K562 (cell line): ENCODE measurements around the gene CAPZA1. TPM values are rescaled to one million over a fixed set of nuclear protein-coding genes. Genes with fewer than 3 reads are reported as not detected.

Source experiments
- ATAC-seq: fragments of 200-7000 bp; cut with Tn5 transposase; 3 replicates; pipeline ENCODE4 v1.9.1; 2020; ENCODE audit warnings: moderate library complexity
- BruUV-seq: library from RNA; stranded (reverse); fragments of 400-500 nt; replicated peaks from 2 replicates; lab custom pipeline; 2021; lab: Mats Ljungman, UMichigan
- CTCF ChIA-PET: fragments of 300-600 bp; formaldehyde crosslinking; extraction: SDS; loops from one replicate; lab custom pipeline; 2021; ENCODE audit warnings: low intra/inter-chr PET ratio; lab: Yijun Ruan, JAX
- POLR2A ChIA-PET: fragments of 300-600, 350-650 bp; sonication (Branson Sonifier 250); formaldehyde crosslinking; extraction: SDS; loops from one replicate; lab custom pipeline; 2021; ENCODE audit warnings: antibody characterized with exemption, inconsistent platforms; lab: Yijun Ruan, JAX
- DNase-seq, 4 experiments: peaks; one replicate each; pipeline versions ENCODE4 v3.0.0 to v3.0.0-alpha.2; 2011 to 2018; ENCODE audit warnings: low spot score in 3 of 4, mixed read lengths in 3 of 4; ENCODE audit errors: extremely low read depth in 1 of 4
- FAIRE-seq: peaks from 2 replicates; lab custom pipeline; 2011; peaks lifted over from hg19 to GRCh38; lab: Jason Lieb, UNC
- H2AFZ ChIP-seq: 2 replicates; pipeline ENCODE4 v1.6.0; 2011; ENCODE audit warnings: low read depth, low read length, control low read depth, inconsistent platforms
- H3K27ac ChIP-seq: fragments of 200-600 bp; 3 replicates; pipeline ENCODE4 v1.8.0; 2011; ENCODE audit warnings: low read depth, mild to moderate bottlenecking, control low read depth, inconsistent platforms, low read length, moderate library complexity, mixed read lengths; ENCODE audit errors: extremely low read depth
- H3K27me3 ChIP-seq, 2 experiments: fragments of 300-600 bp in 1 of 2; 2 replicates in 1 of 2; 3 replicates in 1 of 2; pipeline versions ENCODE4 v1.6.0 to v1.8.0; 2011; ENCODE audit warnings: inconsistent platforms in 2 of 2, low read length in 2 of 2, mild to moderate bottlenecking in 1 of 2, mixed read lengths in 1 of 2, moderate library complexity in 1 of 2; ENCODE audit not compliant: control insufficient read depth in 2 of 2, insufficient read depth in 2 of 2
- H3K36me3 ChIP-seq: fragments of 300-600 bp; 3 replicates; pipeline ENCODE4 v1.8.0; 2011; ENCODE audit warnings: mild to moderate bottlenecking, low read length, inconsistent platforms; ENCODE audit not compliant: control insufficient read depth, insufficient read depth
- H3K4me1 ChIP-seq, 2 experiments: fragments of 200-600 bp in 1 of 2; replicated peaks in 1 of 2; 2 replicates in 1 of 2; 3 replicates in 1 of 2; pipeline versions ENCODE4 v1.5.1 to v1.8.0; 2011; ENCODE audit warnings: inconsistent platforms in 2 of 2, low read length in 2 of 2, mild to moderate bottlenecking in 1 of 2, mixed read lengths in 1 of 2, moderate library complexity in 1 of 2; ENCODE audit not compliant: control insufficient read depth in 2 of 2, insufficient read depth in 2 of 2
- H3K4me2 ChIP-seq: 2 replicates; pipeline ENCODE4 v1.6.1; 2011; ENCODE audit warnings: low read length, control low read depth, inconsistent platforms, mixed read lengths; ENCODE audit not compliant: insufficient read depth
- H3K4me3 ChIP-seq: fragments of 200-600 bp; sonication (generic), shearing (Covaris generic); 2 replicates; pipeline ENCODE4 v1.5.1; 2016; ENCODE audit warnings: control low read depth, inconsistent platforms
- H3K79me2 ChIP-seq: fragments of 200-600 bp; 3 replicates; pipeline ENCODE4 v1.8.0; 2011; ENCODE audit warnings: low read length, inconsistent platforms; ENCODE audit not compliant: control insufficient read depth, insufficient read depth
- H3K9ac ChIP-seq, 2 experiments: 2 replicates each; pipeline versions ENCODE4 v1.6.0 to v1.6.1; 2011; ENCODE audit warnings: low read depth in 2 of 2, low read length in 2 of 2, control low read depth in 1 of 2, inconsistent platforms in 1 of 2, mild to moderate bottlenecking in 1 of 2, mixed read lengths in 1 of 2; ENCODE audit not compliant: insufficient read depth in 1 of 2
- H3K9me1 ChIP-seq: one replicate; pipeline ENCODE4 v1.6.0; 2011; ENCODE audit warnings: inconsistent platforms, mild to moderate bottlenecking, low read length, moderate library complexity; ENCODE audit not compliant: control insufficient read depth, insufficient read depth
- H3K9me3 ChIP-seq: replicated peaks from 2 replicates; pipeline ENCODE4 v1.5.1; 2011; ENCODE audit warnings: low read depth, low read length, inconsistent platforms; ENCODE audit not compliant: control insufficient read depth, insufficient read depth
- H4K20me1 ChIP-seq: replicated peaks from 2 replicates; pipeline ENCODE4 v1.6.1; 2011; ENCODE audit warnings: low read length, inconsistent platforms, mixed read lengths; ENCODE audit not compliant: control insufficient read depth, insufficient read depth
- BRD9 ChIP-seq: fragments of 450-650 bp; IDR thresholded peaks from 2 replicates; pipeline ENCODE4 v1.6.1; 2018; ENCODE audit warnings: low read depth; ENCODE audit not compliant: partially characterized antibody
- HDAC2 ChIP-seq: fragments of 450-650 bp; IDR thresholded peaks from 2 replicates; pipeline ENCODE4 v1.6.1; 2016; ENCODE audit warnings: mild to moderate bottlenecking
- IRF2 ChIP-seq: sonication (generic); formaldehyde crosslinking; IDR thresholded peaks from 2 replicates; pipeline ENCODE4 v1.8.1; 2022; ENCODE audit warnings: mild to moderate bottlenecking, missing genetic modification reagents
- RBM25 ChIP-seq: fragments of 200-400 bp; formaldehyde crosslinking; IDR thresholded peaks from 2 replicates; pipeline ENCODE4 v1.6.1; 2018; ENCODE audit warnings: low read length, low read depth, moderate library complexity; ENCODE audit not compliant: severe bottlenecking
- SRF ChIP-seq, 2 experiments: fragments of 250-450, 450-650 bp in 1 of 2; sonication (Bioruptor Pico) in 1 of 2; sonication (generic) in 1 of 2; formaldehyde crosslinking; IDR thresholded peaks; 2 replicates each; pipeline versions ENCODE4 v1.5.0 to v1.5.1; 2020 to 2022; ENCODE audit warnings: mild to moderate bottlenecking in 1 of 2, missing genetic modification reagents in 1 of 2
- ZNF121 ChIP-seq: sonication (generic); formaldehyde crosslinking; conservative IDR thresholded peaks from 2 replicates; pipeline ENCODE4 v1.8.0; 2022; ENCODE audit warnings: missing genetic modification reagents
- ZNF212 ChIP-seq: fragments of 450-650 bp; formaldehyde crosslinking; IDR thresholded peaks from 2 replicates; pipeline ENCODE4 v1.4.0; 2020; ENCODE audit warnings: mild to moderate bottlenecking
- ZNF3 ChIP-seq: fragments of 250-450 bp; sonication (Bioruptor Pico); IDR thresholded peaks from 2 replicates; pipeline ENCODE4 v1.5.0; 2021; ENCODE audit warnings: mild to moderate bottlenecking, moderate library complexity
- ZNF407 ChIP-seq: fragments of 450-650 bp; IDR thresholded peaks from 2 replicates; pipeline ENCODE4 v1.6.1; 2016; ENCODE audit warnings: low read depth
- ZNF589 ChIP-seq: fragments of 200-800 bp; sonication (Bioruptor generic); IDR thresholded peaks from 2 replicates; pipeline ENCODE4 v1.6.1; 2016; ENCODE audit warnings: low read depth, missing genetic modification characterization, missing compliant biosample characterization
- ZNF778 ChIP-seq: fragments of 450-650 bp; formaldehyde crosslinking; IDR thresholded peaks from 2 replicates; pipeline ENCODE4 v1.4.0; 2020; ENCODE audit warnings: mild to moderate bottlenecking, moderate library complexity
- WGBS: fragments of 100-300 bp; shearing (Covaris generic); methylation state at CpG from one replicate; pipeline ENCODE4 v1.1.6; 2016; ENCODE audit warnings: low coverage, mixed read lengths; ENCODE audit not compliant: insufficient coverage; ENCODE audit errors: missing lambda C conversion rate; 5-methylcytosine and 5-hydroxymethylcytosine counted together
- in situ Hi-C: fragments of 300-500 bp; cut with MboI; formaldehyde crosslinking; loops from 4 replicates; pipeline ENCODE4 v1.15.0; 2018; ENCODE audit warnings: inconsistent platforms, mixed read lengths
- intact Hi-C: fragments of 100-400 bp; cut with micrococcal nuclease; formaldehyde crosslinking; loops from 2 replicates; pipeline ENCODE4 v1.14.2; 2022
- polyA plus RNA-seq, 8 experiments: library from polyadenylated mRNA; depleted of rRNA in 4 of 8; stranded (reverse) in 5 of 8; unstranded in 3 of 8; fragments of >200 nt; fragmentation: Nextera tagmentation in 2 of 8; fragmentation: Illumina TruSeq in 1 of 8; extraction: Ambion mirVana in 2 of 8; extraction: Trizol in 1 of 8; gene quantifications; 2 replicates each; pipeline versions ENCODE4 v1.2.1 to v1.2.3, GENCODE V29; 2011 to 2014; ENCODE audit warnings: inconsistent platforms in 1 of 8, missing spikeins in 1 of 8
- total RNA-seq, 7 experiments: library from RNA; depleted of rRNA in 6 of 7; stranded (reverse); fragments of >200 nt in 6 of 7; fragmentation: Illumina TruSeq in 2 of 7; extraction: Trizol in 2 of 7; gene quantifications; 2 replicates each; pipeline versions ENCODE4 v1.2.1 to v1.2.3, GENCODE V29; 2011 to 2021; ENCODE audit warnings: low replicate concordance in 1 of 7
- TF ChIP-seq, protein P1 (sequence below): fragments of 250-450 bp; sonication (Bioruptor Pico); IDR thresholded peaks from 2 replicates; pipeline ENCODE4 v1.9.0; 2021; ENCODE audit warnings: mild to moderate bottlenecking, inconsistent platforms

Gene CAPZA1
- total and polyA plus RNA-seq, 9 of the 15 experiments (the other 6 are each of a cell fraction or from before 2014, with no cell fraction given) = 237 to 1,020 (median 306) TPM

DNA sequence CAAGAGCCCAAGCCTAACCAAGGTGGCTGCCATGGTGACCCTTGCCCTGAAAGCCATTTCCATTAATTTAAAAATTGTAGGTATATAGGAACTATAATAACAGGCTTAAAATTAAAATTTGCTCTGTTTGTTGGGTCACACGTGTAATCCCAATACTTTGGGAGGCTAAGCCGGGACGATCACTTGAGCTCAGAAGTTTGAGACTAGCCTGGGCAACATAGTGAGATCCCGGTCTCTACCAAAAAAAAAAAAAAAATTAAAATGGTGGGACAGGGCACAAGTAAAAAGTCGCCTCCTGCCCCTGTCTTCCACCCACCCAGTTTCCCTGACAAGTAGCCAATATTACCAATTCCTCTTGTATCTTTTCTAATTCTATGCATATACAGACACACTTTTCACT is 6.6 kb downstream of the CAPZA1 start:
- H3K9me1 ChIP-seq = peaks cover 9% of the 10 kb centered on the region
- no TSS peak for BruUV-seq
- peaks cover 13 to 31% of the 10 kb centered on the region in 2 experiments for H3K4me1 ChIP-seq
- no peak overlapping the region for H3K4me3 ChIP-seq
- WGBS = 79% methylated on average over 5 of the region's 5 CpGs
- TF ChIP-seq ZNF407 = no peak
- TF ChIP-seq HDAC2 = no peak
- TF ChIP-seq, protein P1, sequence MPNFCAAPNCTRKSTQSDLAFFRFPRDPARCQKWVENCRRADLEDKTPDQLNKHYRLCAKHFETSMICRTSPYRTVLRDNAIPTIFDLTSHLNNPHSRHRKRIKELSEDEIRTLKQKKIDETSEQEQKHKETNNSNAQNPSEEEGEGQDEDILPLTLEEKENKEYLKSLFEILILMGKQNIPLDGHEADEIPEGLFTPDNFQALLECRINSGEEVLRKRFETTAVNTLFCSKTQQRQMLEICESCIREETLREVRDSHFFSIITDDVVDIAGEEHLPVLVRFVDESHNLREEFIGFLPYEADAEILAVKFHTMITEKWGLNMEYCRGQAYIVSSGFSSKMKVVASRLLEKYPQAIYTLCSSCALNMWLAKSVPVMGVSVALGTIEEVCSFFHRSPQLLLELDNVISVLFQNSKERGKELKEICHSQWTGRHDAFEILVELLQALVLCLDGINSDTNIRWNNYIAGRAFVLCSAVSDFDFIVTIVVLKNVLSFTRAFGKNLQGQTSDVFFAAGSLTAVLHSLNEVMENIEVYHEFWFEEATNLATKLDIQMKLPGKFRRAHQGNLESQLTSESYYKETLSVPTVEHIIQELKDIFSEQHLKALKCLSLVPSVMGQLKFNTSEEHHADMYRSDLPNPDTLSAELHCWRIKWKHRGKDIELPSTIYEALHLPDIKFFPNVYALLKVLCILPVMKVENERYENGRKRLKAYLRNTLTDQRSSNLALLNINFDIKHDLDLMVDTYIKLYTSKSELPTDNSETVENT = no peak
- no peak for TF ChIP-seq IRF2
- no peak for TF ChIP-seq ZNF3 (CRISPR knock-in tag)
- no peak for TF ChIP-seq ZNF778 (CRISPR knock-in tag)
- peak; percentile 66 for TF ChIP-seq ZNF121 (CRISPR knock-in tag)
- TF ChIP-seq ZNF212 = no peak
- TF ChIP-seq BRD9 = no peak
- peak; percentile 19 for TF ChIP-seq RBM25
- no peak for TF ChIP-seq SRF (CRISPR knock-in tag; IDR thresholded peaks at IDR 0.05)
- TF ChIP-seq ZNF589 (CRISPR knock-in tag) = peak; percentile 16; the same call in 1 of the 2 replicates
- intact Hi-C loops = loop anchor here (10.0 kb wide), 1 partner anchor 179 kb away; no protein-coding TSS in a partner anchor
- ChIA-PET CTCF (no interaction called here), POLR2A (interaction anchor here (1.4 to 1.5 kb wide), 2 partner anchors 12 to 67 kb away, joined by 3 to 4 read pairs; no protein-coding TSS in a partner anchor)
- in situ Hi-C loops = loop anchor here (10.0 kb wide), 1 partner anchor 179 kb away; no protein-coding TSS in a partner anchor
- peaks cover 51% of the 10 kb centered on the region for H4K20me1 ChIP-seq
- peaks cover 98% of the 10 kb centered on the region for H3K79me2 ChIP-seq
- no peak overlapping the region; a peak in 1 of 4 replicates for H3K9ac ChIP-seq
- H3K9me3 ChIP-seq = no peaks in the 10 kb centered on the region
- H2AFZ ChIP-seq = no peak overlapping the region
- H3K36me3 ChIP-seq = peaks cover 72% of the 10 kb centered on the region
- ATAC-seq (no peak), DNase-seq (no peak), FAIRE-seq (no peak)
- H3K27ac ChIP-seq = no peak overlapping the region
- H3K27me3 ChIP-seq = no peaks in the 10 kb centered on the region
- no peak overlapping the region for H3K4me2 ChIP-seq
